CD4-positive, alpha-beta T cell (primary cell): ENCODE measurements around the gene ZEB2. TPM values are rescaled to one million over a fixed set of nuclear protein-coding genes. Genes with fewer than 3 reads are reported as not detected.

Experiments used
- ATAC-seq: fragments of 200-7000 bp; cut with Tn5 transposase; one replicate; pipeline ENCODE4 v1.10.0; 2022; ENCODE audit warnings: mild to moderate bottlenecking; ENCODE audit not compliant: poor library complexity
- CTCF ChIA-PET: fragments of 350-600 bp; sonication (Branson Sonifier 250); formaldehyde crosslinking; loops from one replicate; lab custom pipeline; 2021; ENCODE audit warnings: antibody characterized with exemption, inconsistent platforms; lab: Charles Lee
- POLR2A ChIA-PET: fragments of 350-600 bp; sonication (Branson Sonifier 250); formaldehyde crosslinking; loops from one replicate; lab custom pipeline; 2021; ENCODE audit warnings: antibody characterized with exemption, inconsistent platforms; lab: Charles Lee
- DNase-seq, 14 experiments: peaks; one replicate each; pipeline ENCODE4 v3.0.0-alpha.2; 2013 to 2020; ENCODE audit warnings: mixed read lengths in 2 of 14
- H3K27ac ChIP-seq, 2 donors: one replicate each; pipeline versions ENCODE4 v1.5.1 to v1.7.0; 2013; ENCODE audit warnings: low read length in 2 of 2, low read depth in 1 of 2, mild to moderate bottlenecking in 1 of 2
- H3K27me3 ChIP-seq, 2 experiments: 1 replicate in 1 of 2; 2 replicates in 1 of 2; pipeline versions ENCODE4 v1.6.1 to v1.7.0; 2013; ENCODE audit warnings: low read length in 2 of 2, control low read depth in 1 of 2, mild to moderate bottlenecking in 1 of 2, moderate library complexity in 1 of 2; ENCODE audit not compliant: insufficient read depth in 2 of 2, control insufficient read depth in 1 of 2
- H3K36me3 ChIP-seq: one replicate; pipeline ENCODE4 v1.6.1; 2013; ENCODE audit warnings: low read length, control low read depth; ENCODE audit not compliant: insufficient read depth
- H3K4me1 ChIP-seq: one replicate; pipeline ENCODE4 v1.6.1; 2013; ENCODE audit warnings: low read length, control low read depth; ENCODE audit not compliant: insufficient read depth
- H3K4me3 ChIP-seq: one replicate; pipeline ENCODE4 v1.5.1; 2013; ENCODE audit warnings: mild to moderate bottlenecking, low read length, moderate library complexity
- H3K9me3 ChIP-seq, 2 experiments: 1 replicate in 1 of 2; 2 replicates in 1 of 2; pipeline versions ENCODE4 v1.6.1 to v1.7.0; 2013; ENCODE audit warnings: low read length in 2 of 2, mild to moderate bottlenecking in 2 of 2, control low read depth in 1 of 2, moderate library complexity in 1 of 2; ENCODE audit not compliant: control insufficient read depth in 1 of 2, insufficient read depth in 1 of 2
- H3K27ac Mint-ChIP-seq: one replicate; pipeline ENCODE4 v1.8.0; 2020; ENCODE audit warnings: mixed read lengths
- H3K27me3 Mint-ChIP-seq: one replicate; pipeline ENCODE4 v1.8.0; 2021; ENCODE audit warnings: mixed read lengths
- H3K36me3 Mint-ChIP-seq: one replicate; pipeline ENCODE4 v1.8.0; 2021; ENCODE audit warnings: low read depth, mixed read lengths
- H3K4me1 Mint-ChIP-seq: one replicate; pipeline ENCODE4 v1.8.0; 2021; ENCODE audit warnings: low read depth, mixed read lengths
- H3K4me3 Mint-ChIP-seq: one replicate; pipeline ENCODE4 v1.8.0; 2020; ENCODE audit warnings: mild to moderate bottlenecking, mixed read lengths
- H3K9me3 Mint-ChIP-seq: one replicate; pipeline ENCODE4 v1.8.0; 2020; ENCODE audit warnings: mixed read lengths
- CTCF ChIP-seq: fragments of 200-600 bp; IDR thresholded peaks from one replicate; pipeline ENCODE4 v1.8.0; 2022; ENCODE audit warnings: antibody characterized with exemption, mild to moderate bottlenecking
- intact Hi-C, 2 experiments: fragments of 100-400 bp; cut with DNase I in 1 of 2; cut with micrococcal nuclease in 1 of 2; formaldehyde crosslinking; loops; one replicate each; pipeline versions ENCODE4 v1.15.1 to v1.9.0; 2023 to 2025; cut with DNase I, micrococcal nuclease
- total RNA-seq, 174 experiments: library from RNA in 2 of 174; stranded (reverse) in 2 of 174; gene quantifications; one replicate each; pipeline ENCODE4 v1.2.3 and lab custom pipeline; 2021 to 2026

Gene ZEB2
- total RNA-seq, 2 experiments from 2014 or later = 12.3 to 13.4 TPM

GRCh38 chr2:144431392-144431783, 88.5 kb downstream of the ZEB2 start:
- Histone ChIP-seq H3K4me1 (no peaks in the 10 kb centered on the region), H3K4me3 (peak overlapping the region; percentile 8), H3K9me3 (no peaks in the 10 kb centered on the region), H3K27me3 (no peaks in the 10 kb centered on the region), H3K36me3 (no peaks in the 10 kb centered on the region), H3K27ac (no peak overlapping the region)
- no peak overlapping the region for H3K4me3 Mint-ChIP-seq
- no peaks in the 10 kb centered on the region for H3K9me3 Mint-ChIP-seq
- no peak for TF ChIP-seq CTCF
- H3K36me3 Mint-ChIP-seq = no peaks in the 10 kb centered on the region
- ChIA-PET POLR2A (no interaction called here), CTCF (no interaction called here)
- H3K4me1 Mint-ChIP-seq = no peaks in the 10 kb centered on the region
- ATAC-seq = no peak
- H3K27me3 Mint-ChIP-seq = no peaks in the 10 kb centered on the region
- intact Hi-C loops = no loop called here
- H3K27ac Mint-ChIP-seq = no peak overlapping the region
- peak in 3 of 14 experiments; percentile 12 to 34 (median 20) for DNase-seq

GRCh38 chr2:144430722-144431391, 89.1 kb downstream of the ZEB2 start:
- intact Hi-C loops = no loop called here

GRCh38 chr2:144429396-144430112, 90.4 kb downstream of the ZEB2 start:
- no peaks in the 10 kb centered on the region for H3K36me3 ChIP-seq
- Mint-ChIP-seq H3K9me3 (no peaks in the 10 kb centered on the region), H3K36me3 (no peaks in the 10 kb centered on the region), H3K4me1 (no peaks in the 10 kb centered on the region), H3K27me3 (no peaks in the 10 kb centered on the region), H3K27ac (no peak overlapping the region), H3K4me3 (no peak overlapping the region)
- ATAC-seq (no peak), DNase-seq (peak in 2 of 14 experiments; percentile 7 to 22)
- no peaks in the 10 kb centered on the region for H3K27me3 ChIP-seq
- H3K27ac ChIP-seq = no peak overlapping the region
- no peaks in the 10 kb centered on the region for H3K9me3 ChIP-seq
- TF ChIP-seq CTCF = no peak
- intact Hi-C loops = no loop called here
- H3K4me3 ChIP-seq = no peak overlapping the region
- H3K4me1 ChIP-seq = no peaks in the 10 kb centered on the region
- ChIA-PET CTCF (no interaction called here), POLR2A (no interaction called here)

More at GRCh38 chr2:144430722-144431391, 89.1 kb downstream of the ZEB2 start:
- Histone ChIP-seq H3K4me3 (peak overlapping the region; percentile 8), H3K27me3 (no peaks in the 10 kb centered on the region), H3K4me1 (no peaks in the 10 kb centered on the region), H3K9me3 (no peaks in the 10 kb centered on the region), H3K27ac (no peak overlapping the region), H3K36me3 (no peaks in the 10 kb centered on the region)
- ChIA-PET POLR2A (no interaction called here), CTCF (no interaction called here)
- Mint-ChIP-seq H3K4me1 (no peaks in the 10 kb centered on the region), H3K36me3 (no peaks in the 10 kb centered on the region), H3K9me3 (no peaks in the 10 kb centered on the region), H3K27ac (no peak overlapping the region), H3K4me3 (no peak overlapping the region), H3K27me3 (no peaks in the 10 kb centered on the region)
- no peak for TF ChIP-seq CTCF
- peak in 1 of 14 experiments; percentile 21 for DNase-seq
- ATAC-seq = no peak
